B cell (primary cell): Measurements from ENCODE around the gene DCBLD1. TPM values are rescaled to one million over a fixed set of nuclear protein-coding genes. Genes with fewer than 3 reads are reported as not detected.

Experiments
- ATAC-seq: fragments of 200-7000 bp; cut with Tn5 transposase; one replicate; pipeline ENCODE4 v1.10.0; 2021; ENCODE audit warnings: low read depth, mild to moderate bottlenecking, moderate number of reproducible peaks, moderate library complexity
- CTCF ChIA-PET: fragments of 350-600 bp; sonication (Branson Sonifier 250); formaldehyde crosslinking; loops from one replicate; lab custom pipeline; 2021; ENCODE audit warnings: antibody characterized with exemption, inconsistent platforms; lab: Charles Lee
- POLR2A ChIA-PET: fragments of 350-600 bp; sonication (Branson Sonifier 250); formaldehyde crosslinking; loops from one replicate; lab custom pipeline; 2021; ENCODE audit warnings: antibody characterized with exemption; lab: Charles Lee
- DNase-seq: peaks from one replicate; pipeline ENCODE4 v3.0.0; 2013
- H2AFZ ChIP-seq: 2 replicates; pipeline ENCODE4 v1.6.1; 2012; ENCODE audit warnings: mild to moderate bottlenecking, low read depth, low read length; ENCODE audit not compliant: insufficient read depth, poor library complexity, severe bottlenecking
- H3K27ac ChIP-seq, 2 donors: 1 replicate in 1 of 2; 2 replicates in 1 of 2; pipeline ENCODE4 v1.5.1; 2012 to 2013; ENCODE audit warnings: low read length in 2 of 2, mild to moderate bottlenecking in 2 of 2, moderate library complexity in 1 of 2
- H3K27me3 ChIP-seq, 4 experiments: fragments of 200-600 bp in 1 of 4; sonication (generic) in 1 of 4; replicated peaks in 1 of 4; 1 replicate in 2 of 4; 2 replicates in 2 of 4; pipeline versions ENCODE4 v1.6.1 to v1.7.0; 2013 to 2016; ENCODE audit warnings: low read length in 3 of 4, mild to moderate bottlenecking in 2 of 4, mixed read lengths in 1 of 4, moderate library complexity in 1 of 4; ENCODE audit not compliant: insufficient read depth in 4 of 4, control insufficient read depth in 3 of 4; ENCODE audit errors: control extremely low read depth in 1 of 4
- H3K36me3 ChIP-seq, 2 experiments: replicated peaks in 1 of 2; 1 replicate in 1 of 2; 2 replicates in 1 of 2; pipeline versions ENCODE4 v1.6.1 to v1.7.1; 2013; ENCODE audit warnings: low read length in 1 of 2; ENCODE audit not compliant: insufficient read depth in 2 of 2, control insufficient read depth in 1 of 2; ENCODE audit errors: control extremely low read depth in 1 of 2, extremely low read depth in 1 of 2
- H3K4me1 ChIP-seq, 2 donors: fragments of 200-600 bp in 1 of 2; sonication (generic) in 1 of 2; 1 replicate in 1 of 2; 2 replicates in 1 of 2; pipeline versions ENCODE4 v1.5.1 to v1.6.1; 2013 to 2017; ENCODE audit warnings: low read length in 2 of 2; ENCODE audit not compliant: control insufficient read depth in 2 of 2, insufficient read depth in 2 of 2
- H3K4me2 ChIP-seq: replicated peaks from 2 replicates; pipeline ENCODE3; 2012; ENCODE audit warnings: mild to moderate bottlenecking, low read depth, low read length; ENCODE audit not compliant: poor library complexity, severe bottlenecking
- H3K4me3 ChIP-seq, 5 experiments: fragments of 200-600 bp in 1 of 5; sonication (generic) in 1 of 5; 1 replicate in 3 of 5; 2 replicates in 2 of 5; pipeline versions ENCODE4 v1.5.1 to v1.7.0; 2011 to 2016; ENCODE audit warnings: low read length in 4 of 5, mild to moderate bottlenecking in 4 of 5, low read depth in 2 of 5, control low read depth in 1 of 5, moderate library complexity in 1 of 5; ENCODE audit not compliant: insufficient read depth in 1 of 5; ENCODE audit errors: control extremely low read depth in 1 of 5, extremely low read depth in 1 of 5
- H3K79me2 ChIP-seq: fragments of 200-600 bp; sonication (generic); one replicate; pipeline ENCODE4 v1.6.0; 2016; ENCODE audit warnings: low read length; ENCODE audit not compliant: control insufficient read depth, insufficient read depth
- H3K9ac ChIP-seq: fragments of 200-600 bp; sonication (generic); 2 replicates; pipeline ENCODE4 v1.6.1; 2017; ENCODE audit warnings: mild to moderate bottlenecking, low read length, moderate library complexity
- H3K9me3 ChIP-seq, 3 donors: one replicate each; pipeline versions ENCODE4 v1.6.1 to v1.7.1; 2013; ENCODE audit warnings: low read length in 2 of 3; ENCODE audit not compliant: control insufficient read depth in 2 of 3, insufficient read depth in 1 of 3; ENCODE audit errors: control extremely low read depth in 1 of 3
- H4K20me1 ChIP-seq: 2 replicates; pipeline ENCODE4 v1.6.0; 2012; ENCODE audit warnings: mild to moderate bottlenecking, low read length; ENCODE audit not compliant: insufficient read depth, control insufficient read depth, poor library complexity, severe bottlenecking
- H3K27ac Mint-ChIP-seq: one replicate; pipeline ENCODE4 v1.8.0; 2021; ENCODE audit warnings: mixed read lengths
- H3K27me3 Mint-ChIP-seq: one replicate; pipeline ENCODE4 v1.8.0; 2021; ENCODE audit warnings: mixed read lengths
- H3K4me1 Mint-ChIP-seq: one replicate; pipeline ENCODE4 v1.8.0; 2021; ENCODE audit warnings: mixed read lengths
- H3K4me3 Mint-ChIP-seq: one replicate; pipeline ENCODE4 v1.8.0; 2021; ENCODE audit warnings: mixed read lengths
- H3K9me3 Mint-ChIP-seq: one replicate; pipeline ENCODE4 v1.8.0; 2022; ENCODE audit warnings: mixed read lengths; ENCODE audit not compliant: insufficient read depth
- EZH2 ChIP-seq: IDR thresholded peaks from 2 replicates; pipeline ENCODE4 v1.6.1; 2012; ENCODE audit warnings: borderline replicate concordance, low read depth, mild to moderate bottlenecking, moderate library complexity, low read length; ENCODE audit not compliant: insufficient read depth, poor library complexity, severe bottlenecking
- WGBS: methylation state at CpG from one replicate; pipeline ENCODE4 v1.1.5; 2013; ENCODE audit warnings: missing lambda C conversion rate; ENCODE audit not compliant: insufficient coverage; 5-methylcytosine and 5-hydroxymethylcytosine counted together
- intact Hi-C: fragments of 100-400 bp; cut with micrococcal nuclease; formaldehyde crosslinking; loops from one replicate; pipeline ENCODE4 v1.10.0; 2022
- polyA plus RNA-seq: library from polyadenylated mRNA; depleted of rRNA; stranded (reverse); fragments of >200 nt; gene quantifications from 2 replicates; pipeline ENCODE4 v1.2.3, GENCODE V29; 2012
- total RNA-seq, 2 donors: library from RNA; stranded (reverse); fragments of 120-200 nt in 1 of 2; gene quantifications; 1 replicate in 1 of 2; 2 replicates in 1 of 2; pipeline versions ENCODE4 v1.2.3 to v1.2.4, GENCODE V29; 2013 to 2022
- TF ChIP-seq, protein P1 (sequence below): fragments of 200-600 bp; IDR thresholded peaks from one replicate; pipeline ENCODE4 v1.8.0; 2022; ENCODE audit warnings: antibody characterized with exemption, mild to moderate bottlenecking

Gene DCBLD1
- total and polyA plus RNA-seq, 2 donors (not counting 1 experiment from before 2014, with no cell fraction given): 0.21 to 0.37 TPM

- no peaks in the 10 kb centered on the region for H3K79me2 ChIP-seq
- no peak for TF ChIP-seq EZH2
- TF ChIP-seq, protein P1, sequence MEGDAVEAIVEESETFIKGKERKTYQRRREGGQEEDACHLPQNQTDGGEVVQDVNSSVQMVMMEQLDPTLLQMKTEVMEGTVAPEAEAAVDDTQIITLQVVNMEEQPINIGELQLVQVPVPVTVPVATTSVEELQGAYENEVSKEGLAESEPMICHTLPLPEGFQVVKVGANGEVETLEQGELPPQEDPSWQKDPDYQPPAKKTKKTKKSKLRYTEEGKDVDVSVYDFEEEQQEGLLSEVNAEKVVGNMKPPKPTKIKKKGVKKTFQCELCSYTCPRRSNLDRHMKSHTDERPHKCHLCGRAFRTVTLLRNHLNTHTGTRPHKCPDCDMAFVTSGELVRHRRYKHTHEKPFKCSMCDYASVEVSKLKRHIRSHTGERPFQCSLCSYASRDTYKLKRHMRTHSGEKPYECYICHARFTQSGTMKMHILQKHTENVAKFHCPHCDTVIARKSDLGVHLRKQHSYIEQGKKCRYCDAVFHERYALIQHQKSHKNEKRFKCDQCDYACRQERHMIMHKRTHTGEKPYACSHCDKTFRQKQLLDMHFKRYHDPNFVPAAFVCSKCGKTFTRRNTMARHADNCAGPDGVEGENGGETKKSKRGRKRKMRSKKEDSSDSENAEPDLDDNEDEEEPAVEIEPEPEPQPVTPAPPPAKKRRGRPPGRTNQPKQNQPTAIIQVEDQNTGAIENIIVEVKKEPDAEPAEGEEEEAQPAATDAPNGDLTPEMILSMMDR: no peak
- Mint-ChIP-seq H3K9me3 (no peaks in the 10 kb centered on the region), H3K4me3 (no peak overlapping the region), H3K4me1 (no peaks in the 10 kb centered on the region), H3K27ac (no peak overlapping the region), H3K27me3 (peaks cover 6% of the 10 kb centered on the region)
- ChIA-PET POLR2A (no interaction called here), CTCF (no interaction called here)
- H2AFZ ChIP-seq: no peak overlapping the region
- no peak for ATAC-seq
- no CpG with 5 or more reads among the region's 1 CpG for WGBS
- H3K9me3 ChIP-seq: no peaks in the 10 kb centered on the region
- no peaks in the 10 kb centered on the region for H4K20me1 ChIP-seq
- intact Hi-C loops: no loop called here
- no peak overlapping the region for H3K27ac ChIP-seq
- DNase-seq: no peak
- peaks cover 0 to 3% (median 0%) of the 10 kb centered on the region in 4 experiments for H3K27me3 ChIP-seq
- H3K9ac ChIP-seq: no peak overlapping the region
- H3K4me3 ChIP-seq: no peak overlapping the region
- no peaks in the 10 kb centered on the region for H3K36me3 ChIP-seq
- no peak overlapping the region for H3K4me2 ChIP-seq
- H3K4me1 ChIP-seq: no peaks in the 10 kb centered on the region
Observed at GRCh38 chr6:117497237-117497636, 14.8 kb downstream of the DCBLD1 start.

DNA sequence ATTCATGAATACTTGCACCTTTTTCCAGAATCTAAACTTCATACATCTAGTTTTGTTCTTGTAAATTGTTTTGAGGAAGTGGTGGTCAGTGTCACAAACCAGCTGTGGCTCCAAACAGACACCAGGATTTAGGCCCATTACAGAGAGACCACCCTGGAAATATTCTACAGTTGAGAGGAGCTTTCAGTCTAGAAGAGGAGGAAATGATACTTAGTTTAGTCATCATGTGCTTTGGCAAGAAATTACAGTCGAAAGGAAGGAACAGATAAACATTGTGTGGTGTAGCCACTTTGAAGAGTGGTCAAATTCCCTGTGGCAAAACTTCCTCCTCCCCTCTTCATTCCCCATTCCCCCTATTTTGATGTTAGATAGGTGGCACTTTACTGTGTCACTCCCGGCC lies 15.7 kb downstream of the DCBLD1 start:
- no peak overlapping the region for H3K4me3 Mint-ChIP-seq
- TF ChIP-seq EZH2: no peak
- TF ChIP-seq, protein P1: no peak
- intact Hi-C loops: no loop called here
- H3K4me1 Mint-ChIP-seq: no peaks in the 10 kb centered on the region
- Histone ChIP-seq H3K27ac (no peak overlapping the region), H3K4me3 (no peak overlapping the region), H3K4me2 (no peak overlapping the region), H3K9ac (no peak overlapping the region), H3K36me3 (no peaks in the 10 kb centered on the region), H2AFZ (no peak overlapping the region), H3K79me2 (no peaks in the 10 kb centered on the region), H3K4me1 (no peaks in the 10 kb centered on the region), H3K9me3 (no peaks in the 10 kb centered on the region), H3K27me3 (peaks cover 0 to 3% (median 0%) of the 10 kb centered on the region in 4 experiments), H4K20me1 (no peaks in the 10 kb centered on the region)
- DNase-seq (no peak), ATAC-seq (no peak)
- H3K27me3 Mint-ChIP-seq: peaks cover 6% of the 10 kb centered on the region
- no CpG with 5 or more reads among the region's 2 CpGs for WGBS
- ChIA-PET CTCF (no interaction called here), POLR2A (no interaction called here)
- H3K9me3 Mint-ChIP-seq: no peaks in the 10 kb centered on the region
- H3K27ac Mint-ChIP-seq: no peak overlapping the region
